Measurements from ENCODE around the gene DCST2. TPM values are rescaled to one million over a fixed set of nuclear protein-coding genes. Genes with fewer than 3 reads are reported as not detected.

DCST2 gene
- total RNA-seq, 1 donor from 2014 or later = 0.64 TPM

GRCh38 chr1:155072531-155073289 is 39.1 kb upstream of the DCST2 start:
- no peak for TF ChIP-seq CTCF (IDR thresholded peaks at IDR 0.05; ENCODE audit: partially characterized antibody, unreplicated experiment)
- peaks cover 15% of the 10 kb centered on the region for H3K27me3 Mint-ChIP-seq (ENCODE audit: unreplicated experiment)
- no peak overlapping the region for H3K27ac Mint-ChIP-seq (ENCODE audit: unreplicated experiment)
- peaks cover 9% of the 10 kb centered on the region for H3K9me3 Mint-ChIP-seq (ENCODE audit: unreplicated experiment)
- peaks cover 36% of the 10 kb centered on the region for H3K4me1 Mint-ChIP-seq (ENCODE audit: low read depth, unreplicated experiment)
- no peak for DNase-seq
- H3K4me3 Mint-ChIP-seq (ENCODE audit: unreplicated experiment) = peak overlapping the region; percentile 86
- H3K36me3 Mint-ChIP-seq (ENCODE audit: unreplicated experiment) = no peaks in the 10 kb centered on the region

- peak overlapping the region; percentile 77 for H3K27ac Mint-ChIP-seq (ENCODE audit: unreplicated experiment)
- DNase-seq = peak; percentile 76
These were observed 38.1 kb upstream of the DCST2 start for GRCh38 chr1:155071701-155072100.

GRCh38 chr1:155070721-155071569 is 37.4 kb upstream of the DCST2 start:
- peak overlapping the region; percentile 77 for H3K27ac Mint-ChIP-seq (ENCODE audit: unreplicated experiment)
- H3K4me1 Mint-ChIP-seq (ENCODE audit: low read depth, unreplicated experiment) = peaks cover 30% of the 10 kb centered on the region
- H3K27me3 Mint-ChIP-seq (ENCODE audit: unreplicated experiment) = peaks cover 11% of the 10 kb centered on the region
- H3K9me3 Mint-ChIP-seq (ENCODE audit: unreplicated experiment) = peaks cover 5% of the 10 kb centered on the region
- peak; percentile 89 for DNase-seq
- peak; percentile 79 for TF ChIP-seq CTCF (IDR thresholded peaks at IDR 0.05; ENCODE audit: partially characterized antibody, unreplicated experiment)
- no peaks in the 10 kb centered on the region for H3K36me3 Mint-ChIP-seq (ENCODE audit: unreplicated experiment)
- H3K4me3 Mint-ChIP-seq (ENCODE audit: unreplicated experiment) = peak overlapping the region; percentile 86

More at GRCh38 chr1:155071701-155072100, 38.1 kb upstream of the DCST2 start:
- H3K36me3 Mint-ChIP-seq (ENCODE audit: unreplicated experiment) = no peaks in the 10 kb centered on the region
- TF ChIP-seq CTCF (IDR thresholded peaks at IDR 0.05; ENCODE audit: partially characterized antibody, unreplicated experiment) = no peak
- H3K4me1 Mint-ChIP-seq (ENCODE audit: low read depth, unreplicated experiment) = peaks cover 30% of the 10 kb centered on the region
- peaks cover 13% of the 10 kb centered on the region for H3K27me3 Mint-ChIP-seq (ENCODE audit: unreplicated experiment)
- H3K4me3 Mint-ChIP-seq (ENCODE audit: unreplicated experiment) = peak overlapping the region; percentile 86
- H3K9me3 Mint-ChIP-seq (ENCODE audit: unreplicated experiment) = peaks cover 6% of the 10 kb centered on the region

GRCh38 chr1:155070158-155070621 is 36.6 kb upstream of the DCST2 start:
- Mint-ChIP-seq H3K4me3 (ENCODE audit: unreplicated experiment) (peak overlapping the region; percentile 82), H3K4me1 (ENCODE audit: low read depth, unreplicated experiment) (peaks cover 24% of the 10 kb centered on the region), H3K27me3 (ENCODE audit: unreplicated experiment) (peaks cover 11% of the 10 kb centered on the region), H3K27ac (ENCODE audit: unreplicated experiment) (peak overlapping the region; percentile 59), H3K9me3 (ENCODE audit: unreplicated experiment) (peaks cover 4% of the 10 kb centered on the region), H3K36me3 (ENCODE audit: unreplicated experiment) (no peaks in the 10 kb centered on the region)
- DNase-seq = no peak
- no peak for TF ChIP-seq CTCF (IDR thresholded peaks at IDR 0.05; ENCODE audit: partially characterized antibody, unreplicated experiment)

Data from glutamatergic neuron (in vitro differentiated cells).